ENCODE results near the gene IFT172. TPM values are rescaled to one million over a fixed set of nuclear protein-coding genes. Genes with fewer than 3 reads are reported as not detected.
"Not testable (repeated sequence)": the region's sequence is repeated elsewhere in the genome, so short reads cannot be mapped to it uniquely, and the experiment has no call there.

IFT172 gene
- total RNA-seq, 1 donor from 2014 or later = 5.5 TPM

- Histone ChIP-seq H3K4me3 (ENCODE audit: low read depth, low read length) (peak overlapping the region; percentile 97), H3K36me3 (ENCODE audit: control insufficient read depth, insufficient read depth, low read length) (peaks cover 5% of the 10 kb centered on the region), H3K27me3 (ENCODE audit: control insufficient read depth, insufficient read depth, low read length) (no peaks in the 10 kb centered on the region)
- DNase-seq (ENCODE audit: low read depth) (peak; percentile 72), FAIRE-seq (no peak)
- TF ChIP-seq CTCF (IDR thresholded peaks at IDR 0.05; ENCODE audit: insufficient read depth, low read length, severe bottlenecking) = no peak
Measured at GRCh38 chr2:27428978-27429541, 60.5 kb downstream of the IFT172 start.

GRCh38 chr2:27428213-27428977, 61.1 kb downstream of the IFT172 start, which contains the start of gene NRBP1:
Gene NRBP1 (plus strand): TSS chr2:27428631. CDS start chr2:27433274, 4,643 bp downstream.
- peak within 1 kb of the TSS; percentile 97 for H3K4me3 ChIP-seq (ENCODE audit: low read depth, low read length)
- TF ChIP-seq CTCF (IDR thresholded peaks at IDR 0.05; ENCODE audit: insufficient read depth, low read length, severe bottlenecking) = no peak
- no peaks in the 10 kb centered on the region for H3K27me3 ChIP-seq (ENCODE audit: control insufficient read depth, insufficient read depth, low read length)
- H3K36me3 ChIP-seq (ENCODE audit: control insufficient read depth, insufficient read depth, low read length) = peaks cover 5% of the 10 kb centered on the region
- DNase-seq (ENCODE audit: low read depth) (peak; percentile 66), FAIRE-seq (no peak)

- no peaks in the 10 kb centered on the region for H3K27me3 ChIP-seq (ENCODE audit: control insufficient read depth, insufficient read depth, low read length)
- DNase-seq (ENCODE audit: low read depth) (no peak), FAIRE-seq (no peak)
- TF ChIP-seq CTCF (IDR thresholded peaks at IDR 0.05; ENCODE audit: insufficient read depth, low read length, severe bottlenecking) = no peak
- peaks cover 2% of the 10 kb centered on the region for H3K36me3 ChIP-seq (ENCODE audit: control insufficient read depth, insufficient read depth, low read length)
- H3K4me3 ChIP-seq (ENCODE audit: low read depth, low read length) = peak overlapping the region; percentile 97
Measured at GRCh38 chr2:27427863-27428212, 61.7 kb downstream of the IFT172 start.

GRCh38 chr2:27425039-27425438, 64.5 kb downstream of the IFT172 start:
- not testable (repeated sequence) for H3K4me3 ChIP-seq (ENCODE audit: low read depth, low read length); H3K27me3 ChIP-seq (ENCODE audit: control insufficient read depth, insufficient read depth, low read length); H3K36me3 ChIP-seq (ENCODE audit: control insufficient read depth, insufficient read depth, low read length); FAIRE-seq; DNase-seq (ENCODE audit: low read depth)

- FAIRE-seq = no peak
- no peaks in the 10 kb centered on the region for H3K36me3 ChIP-seq (ENCODE audit: control insufficient read depth, insufficient read depth, low read length)
- no peak overlapping the region for H3K4me3 ChIP-seq (ENCODE audit: low read depth, low read length)
- no peaks in the 10 kb centered on the region for H3K27me3 ChIP-seq (ENCODE audit: control insufficient read depth, insufficient read depth, low read length)
- no peak for DNase-seq (ENCODE audit: low read depth)
- no peak for TF ChIP-seq CTCF (IDR thresholded peaks at IDR 0.05; ENCODE audit: insufficient read depth, low read length, severe bottlenecking)
Measured at GRCh38 chr2:27422958-27423357, 66.6 kb downstream of the IFT172 start.

GRCh38 chr2:27421660-27422250, 67.8 kb downstream of the IFT172 start:
- no peak for FAIRE-seq
- DNase-seq (ENCODE audit: low read depth) = no peak
- no peaks in the 10 kb centered on the region for H3K36me3 ChIP-seq (ENCODE audit: control insufficient read depth, insufficient read depth, low read length)
- no peak overlapping the region for H3K4me3 ChIP-seq (ENCODE audit: low read depth, low read length)
- no peak for TF ChIP-seq CTCF (IDR thresholded peaks at IDR 0.05; ENCODE audit: insufficient read depth, low read length, severe bottlenecking)
- H3K27me3 ChIP-seq (ENCODE audit: control insufficient read depth, insufficient read depth, low read length) = no peaks in the 10 kb centered on the region

Data from bronchial epithelial cell (primary cell).